Glutamatergic neuron (in vitro differentiated cells): ENCODE results near the gene IDUA. TPM values are rescaled to one million over a fixed set of nuclear protein-coding genes. Genes with fewer than 3 reads are reported as not detected.
A peak's percentile ranks its signal among the peaks of the same experiment; 100 is the strongest.

Source experiments
- DNase-seq: peaks from one replicate; pipeline ENCODE4 v3.0.0; 2022
- H3K27ac Mint-ChIP-seq: one replicate; pipeline ENCODE4 v1.8.0; 2020; ENCODE audit warnings: mild to moderate bottlenecking, mixed read lengths, inconsistent platforms; ENCODE audit not compliant: unreplicated experiment
- H3K27me3 Mint-ChIP-seq: one replicate; pipeline ENCODE4 v1.8.0; 2020; ENCODE audit warnings: mild to moderate bottlenecking, moderate library complexity, mixed read lengths, inconsistent platforms; ENCODE audit not compliant: unreplicated experiment
- H3K36me3 Mint-ChIP-seq: one replicate; pipeline ENCODE4 v1.8.0; 2020; ENCODE audit warnings: mild to moderate bottlenecking, mixed read lengths, inconsistent platforms; ENCODE audit not compliant: unreplicated experiment
- H3K4me1 Mint-ChIP-seq: one replicate; pipeline ENCODE4 v1.8.0; 2020; ENCODE audit warnings: mild to moderate bottlenecking, low read depth, mixed read lengths, inconsistent platforms; ENCODE audit not compliant: unreplicated experiment
- H3K4me3 Mint-ChIP-seq: one replicate; pipeline ENCODE4 v1.8.0; 2020; ENCODE audit warnings: mild to moderate bottlenecking, mixed read lengths, inconsistent platforms; ENCODE audit not compliant: unreplicated experiment
- H3K9me3 Mint-ChIP-seq: one replicate; pipeline ENCODE4 v1.8.0; 2020; ENCODE audit warnings: mild to moderate bottlenecking, moderate library complexity, mixed read lengths, inconsistent platforms; ENCODE audit not compliant: unreplicated experiment
- total RNA-seq: library from RNA; stranded (reverse); fragmentation: NEBNext Ultra II Directional; extraction: Animal tissue kit (Norgen Biotek cat#: 25700); gene quantifications from one replicate; pipeline ENCODE4 v1.2.1, GENCODE V29; 2021; ENCODE audit not compliant: unreplicated experiment
- TF ChIP-seq, protein P1 (sequence below): fragments of 200-600 bp; sonication (generic); IDR thresholded peaks from one replicate; pipeline ENCODE4 v1.5.0; 2021; ENCODE audit not compliant: partially characterized antibody, unreplicated experiment

IDUA gene
- total RNA-seq, 1 donor from 2014 or later: 20.3 TPM

DNA sequence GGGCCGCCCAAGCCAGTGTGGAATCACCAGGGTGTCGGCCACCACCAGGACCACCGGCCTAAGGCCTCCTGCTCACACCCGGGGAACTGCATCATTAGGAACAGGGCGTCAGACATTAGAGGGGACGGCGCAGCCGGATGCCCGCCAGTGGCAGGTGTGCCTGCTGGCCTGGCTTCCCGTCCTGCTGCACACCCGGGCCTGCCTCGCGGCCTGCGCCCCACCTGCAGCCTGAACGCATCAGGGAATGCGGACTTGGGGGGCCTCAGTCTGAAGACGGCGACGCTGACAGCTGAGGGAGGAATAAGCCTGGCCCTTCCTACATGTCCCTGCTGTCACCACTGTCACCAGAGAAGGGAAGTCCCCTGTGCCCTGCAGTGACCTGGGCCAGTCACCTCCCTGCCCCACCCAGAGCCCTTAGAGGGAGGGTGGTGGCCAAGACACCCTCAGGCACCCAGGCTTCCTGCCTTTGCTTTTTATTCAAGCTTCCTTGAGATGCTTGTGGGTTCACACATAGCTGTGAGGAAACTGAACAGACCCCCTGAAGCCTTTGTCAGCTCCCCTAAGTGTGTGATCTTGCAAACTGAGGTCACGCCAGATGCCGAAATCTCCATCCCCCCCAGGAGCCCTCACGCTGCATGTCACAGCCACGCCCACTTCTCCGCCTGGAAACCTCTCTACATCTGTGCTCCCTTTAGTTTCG, 16.6 kb upstream of the IDUA start:
- Mint-ChIP-seq H3K4me1 (peaks cover 8% of the 10 kb centered on the region), H3K36me3 (no peaks in the 10 kb centered on the region), H3K27me3 (peaks cover 6% of the 10 kb centered on the region), H3K27ac (no peak overlapping the region), H3K9me3 (no peaks in the 10 kb centered on the region), H3K4me3 (peak overlapping the region; percentile 9)
- TF ChIP-seq, protein P1, sequence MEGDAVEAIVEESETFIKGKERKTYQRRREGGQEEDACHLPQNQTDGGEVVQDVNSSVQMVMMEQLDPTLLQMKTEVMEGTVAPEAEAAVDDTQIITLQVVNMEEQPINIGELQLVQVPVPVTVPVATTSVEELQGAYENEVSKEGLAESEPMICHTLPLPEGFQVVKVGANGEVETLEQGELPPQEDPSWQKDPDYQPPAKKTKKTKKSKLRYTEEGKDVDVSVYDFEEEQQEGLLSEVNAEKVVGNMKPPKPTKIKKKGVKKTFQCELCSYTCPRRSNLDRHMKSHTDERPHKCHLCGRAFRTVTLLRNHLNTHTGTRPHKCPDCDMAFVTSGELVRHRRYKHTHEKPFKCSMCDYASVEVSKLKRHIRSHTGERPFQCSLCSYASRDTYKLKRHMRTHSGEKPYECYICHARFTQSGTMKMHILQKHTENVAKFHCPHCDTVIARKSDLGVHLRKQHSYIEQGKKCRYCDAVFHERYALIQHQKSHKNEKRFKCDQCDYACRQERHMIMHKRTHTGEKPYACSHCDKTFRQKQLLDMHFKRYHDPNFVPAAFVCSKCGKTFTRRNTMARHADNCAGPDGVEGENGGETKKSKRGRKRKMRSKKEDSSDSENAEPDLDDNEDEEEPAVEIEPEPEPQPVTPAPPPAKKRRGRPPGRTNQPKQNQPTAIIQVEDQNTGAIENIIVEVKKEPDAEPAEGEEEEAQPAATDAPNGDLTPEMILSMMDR: no peak
- DNase-seq: no peak

- Mint-ChIP-seq H3K9me3 (no peaks in the 10 kb centered on the region), H3K36me3 (no peaks in the 10 kb centered on the region), H3K4me3 (peak overlapping the region; percentile 9), H3K4me1 (peaks cover 8% of the 10 kb centered on the region), H3K27ac (no peak overlapping the region), H3K27me3 (peaks cover 6% of the 10 kb centered on the region)
- TF ChIP-seq, protein P1: no peak
- no peak for DNase-seq
These were observed 15.9 kb upstream of the IDUA start for GRCh38 chr4:970854-971520.

DNA sequence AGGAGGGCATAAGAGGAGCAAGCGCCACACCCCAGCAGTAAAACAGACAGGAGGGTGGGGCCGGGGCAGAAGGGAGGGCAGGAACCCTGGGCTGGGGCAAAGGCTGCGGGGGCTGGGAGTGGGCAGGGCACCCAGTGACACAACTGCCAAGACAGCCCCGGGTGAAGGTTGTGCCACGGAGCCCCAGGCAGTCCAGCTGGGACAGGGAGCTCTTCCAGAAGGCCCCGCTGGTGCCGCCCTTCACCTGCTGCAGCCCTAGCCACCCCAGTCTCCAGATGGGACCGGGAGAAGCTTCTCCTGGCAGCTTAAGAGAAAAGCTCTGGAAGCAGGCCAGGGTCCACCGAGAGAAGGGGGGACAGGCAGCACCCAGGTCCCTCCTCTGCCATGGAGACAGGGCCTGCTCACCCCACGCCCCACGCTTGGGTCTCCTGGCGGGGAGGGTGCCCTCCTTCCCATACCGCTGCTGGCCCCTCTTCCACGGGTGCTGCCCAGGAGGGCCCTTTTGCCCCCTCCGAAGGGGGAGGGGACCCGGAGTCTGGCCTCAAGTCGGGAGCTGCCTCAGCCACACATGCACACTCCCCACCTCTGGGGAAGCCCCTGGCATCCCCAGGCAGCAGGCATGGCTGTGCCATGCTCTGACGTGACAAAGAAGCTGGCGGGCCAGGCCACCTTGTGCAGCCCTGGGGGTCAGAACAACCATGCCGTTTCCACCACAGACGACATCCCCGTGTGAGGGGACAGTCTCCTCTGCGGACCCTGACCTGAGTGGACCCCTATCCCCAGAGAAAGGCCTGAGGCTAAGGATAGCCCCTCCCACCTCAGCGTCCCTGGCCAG, 15.0 kb upstream of the IDUA start:
- Mint-ChIP-seq H3K27me3 (peaks cover 6% of the 10 kb centered on the region), H3K36me3 (no peaks in the 10 kb centered on the region), H3K27ac (no peak overlapping the region), H3K9me3 (peaks cover 4% of the 10 kb centered on the region), H3K4me3 (no peak overlapping the region), H3K4me1 (peaks cover 8% of the 10 kb centered on the region)
- TF ChIP-seq, protein P1: no peak
- no peak for DNase-seq

DNA sequence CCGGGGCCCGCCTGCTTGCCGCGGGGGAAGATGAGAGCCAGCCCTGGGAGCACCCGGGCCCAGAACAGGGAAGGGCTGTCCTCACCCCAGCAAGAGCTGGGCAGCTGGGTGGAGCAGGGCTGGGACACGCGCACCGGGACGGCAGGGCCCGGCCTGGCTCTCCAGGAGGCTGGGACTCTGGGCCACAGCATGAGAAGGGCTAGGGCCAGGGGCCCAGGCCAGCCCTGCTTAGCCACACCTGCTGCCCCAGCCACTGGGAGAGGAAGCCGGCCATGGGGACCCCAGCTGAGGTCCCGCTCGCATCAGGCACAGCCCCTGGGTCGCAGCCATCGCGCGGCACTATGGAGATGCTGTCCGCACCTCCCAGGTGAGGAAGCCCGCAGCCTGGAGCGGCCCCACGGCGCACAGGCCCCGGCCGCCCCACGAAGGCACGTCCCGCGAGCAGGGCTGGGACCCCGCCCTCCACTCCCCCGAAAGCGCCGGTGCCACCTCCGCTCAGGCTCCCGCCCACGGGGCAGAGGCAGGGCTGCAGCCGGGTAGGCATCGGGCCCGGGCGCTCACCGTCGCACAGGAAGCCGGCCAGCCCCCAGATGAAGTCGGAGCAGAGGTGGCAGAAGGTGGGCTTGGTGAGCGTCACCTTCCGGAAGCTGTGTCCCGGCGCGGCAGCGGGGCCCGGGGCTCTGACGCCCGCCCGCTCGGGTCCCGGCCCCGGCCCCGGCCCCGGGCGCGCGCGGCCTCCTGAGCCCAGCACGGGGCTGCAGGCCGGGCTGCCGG, 14.0 kb upstream of the IDUA start:
- no peak for DNase-seq
- Mint-ChIP-seq H3K27me3 (peaks cover 6% of the 10 kb centered on the region), H3K4me3 (no peak overlapping the region), H3K27ac (no peak overlapping the region), H3K36me3 (no peaks in the 10 kb centered on the region), H3K9me3 (peaks cover 7% of the 10 kb centered on the region), H3K4me1 (peaks cover 8% of the 10 kb centered on the region)
- TF ChIP-seq, protein P1: no peak
